HG03457 (cell line): Measurements from ENCODE around the gene KBTBD13.
"Not testable (repeated sequence)": the region's sequence is repeated elsewhere in the genome, so short reads cannot be mapped to it uniquely, and the experiment has no call there.

Experiments used
- ATAC-seq: cut with Tn5 transposase; IDR thresholded peaks from one replicate; pipeline ENCODE4 v1.9.1; 2021; ENCODE audit warnings: moderate number of reproducible peaks; ENCODE audit not compliant: unreplicated experiment

KBTBD13 gene

GRCh38 chr15:65087873-65088642 lies 11.5 kb downstream of the KBTBD13 start:
- no peak for ATAC-seq

GRCh38 chr15:65088643-65089021 lies 12.1 kb downstream of the KBTBD13 start:
- ATAC-seq, result no peak

GRCh38 chr15:65089206-65089824 lies 12.8 kb downstream of the KBTBD13 start:
- no peak for ATAC-seq

- no peak for ATAC-seq
Measured at GRCh38 chr15:65091946-65092770, 15.6 kb downstream of the KBTBD13 start.

GRCh38 chr15:65092911-65093792 lies 16.6 kb downstream of the KBTBD13 start:
- no peak for ATAC-seq

- ATAC-seq, result not testable (repeated sequence)
Measured at GRCh38 chr15:65093793-65094170, 17.2 kb downstream of the KBTBD13 start.

- no peak for ATAC-seq
Measured at GRCh38 chr15:65094294-65094995, 17.9 kb downstream of the KBTBD13 start.

GRCh38 chr15:65095011-65095746 lies 18.6 kb downstream of the KBTBD13 start:
- no peak for ATAC-seq

- ATAC-seq, result no peak
Measured at GRCh38 chr15:65095747-65096104, 19.2 kb downstream of the KBTBD13 start.

GRCh38 chr15:65096481-65097385 lies 20.2 kb downstream of the KBTBD13 start:
- ATAC-seq, result no peak

- ATAC-seq, result no peak
Measured at GRCh38 chr15:65097651-65098263, 21.2 kb downstream of the KBTBD13 start.

- ATAC-seq, result no peak
Measured at GRCh38 chr15:65099336-65099735, 22.8 kb downstream of the KBTBD13 start.

- not testable (repeated sequence) for ATAC-seq
Measured at GRCh38 chr15:65099801-65100200, 23.3 kb downstream of the KBTBD13 start.

- ATAC-seq, result no peak
Measured at GRCh38 chr15:65100442-65100841, 23.9 kb downstream of the KBTBD13 start.

- ATAC-seq, result no peak
Measured at GRCh38 chr15:65101411-65101890, 24.9 kb downstream of the KBTBD13 start.

GRCh38 chr15:65101891-65102708 lies 25.6 kb downstream of the KBTBD13 start:
- ATAC-seq, result no peak

GRCh38 chr15:65102912-65103311 lies 26.4 kb downstream of the KBTBD13 start:
- ATAC-seq, result no peak
